ENCODE data around the gene CXCL8.
"Not testable (repeated sequence)": the region's sequence is repeated elsewhere in the genome, so short reads cannot be mapped to it uniquely, and the experiment has no call there.

The CXCL8 gene

DNA sequence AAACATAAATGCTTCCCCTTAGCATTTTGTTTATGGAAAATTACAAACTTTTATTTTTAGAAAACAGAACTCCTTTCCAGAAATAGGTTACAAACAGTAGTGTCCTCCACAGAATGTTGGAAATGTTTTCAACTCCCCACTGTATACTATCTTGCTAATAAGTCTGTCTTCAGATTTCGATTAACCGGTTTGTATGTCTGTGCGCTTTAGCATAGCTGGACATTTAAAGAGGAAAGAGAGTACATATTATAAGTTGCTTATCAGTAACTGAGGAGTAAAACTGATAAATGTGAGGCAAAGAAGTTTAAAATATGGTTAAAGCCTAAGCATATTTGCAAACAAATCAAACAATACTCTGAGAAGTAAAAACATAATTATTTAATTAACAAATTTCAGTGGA lies 3.4 kb downstream of the CXCL8 start:
- no peak for FAIRE-seq

DNA sequence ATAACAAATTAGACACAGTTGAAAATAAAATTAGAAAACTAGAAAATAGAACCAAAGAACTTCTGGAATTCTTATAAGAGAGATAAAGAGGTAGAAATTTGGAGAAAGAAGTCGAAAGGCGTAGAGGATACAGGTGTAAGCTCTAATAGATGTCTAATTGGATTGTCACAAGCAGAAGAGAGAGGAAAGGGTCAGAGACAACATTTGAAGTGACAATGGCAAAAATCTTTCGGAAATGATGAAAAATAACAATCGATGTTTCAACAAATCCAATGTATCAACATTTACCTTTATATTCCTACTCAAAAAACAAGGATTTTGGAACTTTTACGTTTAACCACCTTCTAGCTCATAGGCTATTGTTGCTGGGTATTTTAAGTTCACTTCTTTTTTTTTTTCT lies 3.8 kb downstream of the CXCL8 start:
- FAIRE-seq: no peak

DNA sequence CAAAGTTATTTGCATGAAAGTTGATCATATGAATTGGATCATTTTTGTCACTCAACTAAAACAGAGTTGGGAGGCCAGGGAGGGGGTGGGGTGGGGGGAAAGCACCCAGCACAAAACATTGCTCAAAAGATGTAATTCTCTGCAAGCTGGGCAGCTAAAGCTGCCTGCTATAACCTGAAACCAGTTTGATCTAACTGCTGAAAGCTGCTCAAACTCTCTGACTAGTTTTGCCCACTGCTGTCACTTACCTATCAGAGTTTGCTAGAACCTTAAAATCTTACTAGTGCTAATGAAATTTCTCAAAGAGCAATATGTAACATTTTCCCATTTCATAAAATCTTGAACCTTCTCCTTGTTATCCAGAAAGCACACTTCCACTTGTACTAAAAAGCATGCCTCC lies 10.4 kb downstream of the CXCL8 start:
- FAIRE-seq: no peak

DNA sequence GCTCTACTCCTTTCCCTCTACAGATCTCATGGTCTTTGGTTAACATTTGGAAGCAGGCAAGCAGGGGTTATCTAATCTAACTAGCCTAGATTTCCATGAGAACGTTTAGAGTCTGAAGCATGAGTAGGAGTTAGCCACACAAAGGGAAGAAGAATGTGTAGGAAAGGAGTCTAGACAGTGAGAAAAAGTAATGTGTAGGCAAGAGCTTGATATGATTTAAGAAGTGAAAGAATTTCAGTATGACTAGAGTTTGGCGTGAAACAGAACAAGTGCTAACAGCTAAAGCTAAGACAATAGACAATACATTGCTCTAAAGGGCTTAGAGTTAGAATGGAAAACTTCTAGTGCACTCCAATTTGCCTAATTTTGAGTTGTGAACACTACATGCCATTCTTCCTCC lies 10.8 kb downstream of the CXCL8 start:
- FAIRE-seq: no peak

DNA sequence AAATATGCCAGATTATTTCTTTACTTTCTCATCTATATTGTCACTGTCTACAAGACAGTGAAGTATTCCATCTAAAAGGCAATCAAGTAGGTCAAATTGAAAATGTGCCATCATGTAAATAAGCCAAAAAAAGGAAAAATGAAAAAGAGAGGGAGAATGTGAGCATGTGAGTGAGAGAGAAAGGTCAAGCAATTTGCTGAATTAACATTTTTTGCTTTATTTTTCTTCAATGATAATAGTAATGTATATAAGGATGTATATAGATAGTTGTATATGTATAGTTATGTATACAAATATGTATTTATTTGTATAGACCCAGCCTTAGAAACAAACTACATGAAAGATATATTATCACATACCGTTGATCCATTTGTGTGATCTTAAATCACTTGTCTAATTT lies 11.5 kb downstream of the CXCL8 start:
- no peak for FAIRE-seq

DNA sequence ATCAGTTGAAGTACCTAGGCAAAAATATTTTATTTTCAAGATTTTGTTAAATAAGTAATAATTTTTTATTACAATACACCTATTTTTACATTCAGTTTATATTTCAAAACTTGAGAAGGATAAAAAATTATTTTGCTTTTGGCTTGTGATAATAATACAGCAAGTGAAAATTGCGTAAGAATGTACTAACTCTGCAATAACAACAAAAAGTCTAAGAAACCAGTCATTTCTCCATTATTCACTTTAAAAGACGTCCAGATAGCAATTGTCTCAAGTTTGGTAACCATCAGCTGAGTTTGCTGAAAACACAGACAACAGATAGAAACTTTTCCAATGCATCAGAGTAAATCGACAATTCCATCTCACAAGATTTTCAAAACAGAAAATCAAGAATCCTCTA lies 12.1 kb downstream of the CXCL8 start:
- no peak for FAIRE-seq

DNA sequence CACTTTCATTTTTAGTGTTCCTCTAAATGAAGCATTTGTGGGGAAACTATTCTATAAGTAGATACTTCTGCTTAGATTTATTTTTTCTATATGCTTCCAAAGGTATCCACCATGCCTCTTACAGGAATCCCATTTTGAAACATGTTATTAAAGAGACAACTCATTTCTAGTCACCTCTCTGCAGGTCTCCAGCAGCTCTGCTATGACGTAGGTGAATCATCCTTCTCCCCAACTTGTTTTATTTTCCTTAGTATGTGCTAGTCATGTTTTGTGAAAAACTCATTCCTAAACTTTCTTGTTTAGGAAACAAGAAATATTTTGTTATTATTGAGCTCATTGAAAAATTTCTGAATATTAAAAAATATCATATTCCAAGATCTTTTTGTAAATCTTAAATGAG lies 12.8 kb downstream of the CXCL8 start:
- no peak for FAIRE-seq

DNA sequence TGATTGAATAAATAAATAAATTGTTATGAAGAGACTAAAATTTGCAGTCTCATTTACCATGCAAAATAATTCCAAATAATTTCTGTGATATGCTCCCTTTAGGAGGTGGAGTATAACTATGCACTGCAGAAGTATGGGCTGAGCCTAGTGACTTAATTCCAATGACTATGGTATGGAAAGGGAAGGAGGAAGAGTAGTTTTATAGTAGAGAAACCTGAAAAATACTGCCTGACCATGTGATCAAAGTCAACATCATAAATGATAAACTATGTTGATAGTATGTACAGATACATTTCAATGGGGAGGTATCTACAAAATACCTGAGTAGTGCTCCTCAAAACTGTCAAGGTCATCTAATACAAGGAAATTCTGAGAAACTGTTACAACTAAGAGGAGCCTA lies 14.6 kb downstream of the CXCL8 start:
- no peak for FAIRE-seq

DNA sequence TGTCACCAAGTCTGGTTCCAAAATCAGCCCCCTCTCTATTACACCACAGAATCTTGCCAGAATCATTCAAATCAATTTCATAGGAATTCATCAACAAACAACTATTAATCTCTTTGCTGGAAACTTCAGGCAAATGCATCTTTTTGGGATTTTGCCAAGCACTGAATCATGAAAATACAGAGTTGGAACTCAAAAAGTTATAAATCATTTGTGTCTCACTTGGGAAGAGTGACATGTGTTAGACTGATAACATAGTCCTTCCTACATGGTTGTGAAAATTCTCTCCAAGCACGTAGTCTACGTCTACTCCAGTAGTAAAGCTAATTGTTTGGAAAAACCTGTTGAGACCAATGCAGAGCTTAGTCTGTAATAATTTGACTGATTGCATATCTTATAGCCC lies 19.0 kb downstream of the CXCL8 start:
- FAIRE-seq: no peak

DNA sequence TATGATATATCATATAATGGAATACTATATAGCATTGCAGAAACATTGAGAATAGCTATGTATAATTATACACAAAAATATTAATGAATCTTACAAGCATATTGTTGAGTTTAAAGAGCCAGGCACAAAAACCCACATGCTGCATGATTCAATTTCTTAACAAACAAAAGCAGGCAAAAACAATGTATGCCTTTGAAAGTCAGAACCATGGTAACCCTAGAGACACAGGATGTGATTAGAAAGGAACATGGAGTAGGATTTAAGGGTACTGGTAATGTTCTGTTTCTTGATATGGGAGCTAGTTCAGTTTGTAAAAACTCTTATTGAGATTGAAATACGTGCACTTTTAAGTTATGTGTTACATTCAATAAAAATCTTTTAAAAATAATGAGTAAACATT lies 21.5 kb downstream of the CXCL8 start:
- FAIRE-seq: no peak

DNA sequence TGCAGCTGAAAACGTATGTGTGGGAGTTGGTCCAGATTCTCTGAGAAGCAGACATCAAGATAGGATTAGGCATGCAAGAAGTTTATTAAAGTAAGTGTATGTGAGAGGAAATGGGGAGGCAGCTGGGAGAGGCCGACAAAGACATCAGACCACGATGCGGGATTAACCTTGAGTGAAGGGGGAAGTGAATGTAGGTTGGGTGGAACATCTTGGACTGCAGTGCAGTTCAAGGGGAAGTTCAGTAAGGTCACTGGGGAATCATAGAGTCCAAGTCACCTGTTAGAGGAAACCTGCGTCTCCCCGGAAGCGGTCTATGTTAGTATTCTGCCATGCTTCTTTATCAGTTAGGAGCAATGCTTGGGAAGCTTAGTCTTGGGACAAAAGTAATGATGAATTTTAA lies 22.0 kb downstream of the CXCL8 start:
- FAIRE-seq: no peak

DNA sequence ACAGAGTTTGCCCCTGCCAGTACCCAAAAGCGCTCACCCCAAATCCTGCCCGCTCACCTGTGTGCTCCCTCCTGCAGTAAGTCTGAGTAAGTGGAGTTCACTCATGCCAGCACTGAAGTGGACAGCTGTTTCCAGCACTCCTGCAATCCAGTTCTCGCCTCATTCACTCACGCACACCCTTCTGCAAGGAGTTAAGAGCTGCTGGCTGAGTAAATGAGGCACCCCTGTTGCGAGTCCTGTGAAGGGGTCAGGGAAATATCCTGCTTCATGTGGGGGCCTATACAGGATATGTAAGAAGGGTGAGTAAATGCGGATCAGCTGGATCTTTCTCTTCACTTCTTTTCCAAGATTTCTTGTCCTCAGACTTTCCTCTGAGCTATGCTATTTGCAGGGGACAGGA lies 23.5 kb downstream of the CXCL8 start:
- no peak for FAIRE-seq

DNA sequence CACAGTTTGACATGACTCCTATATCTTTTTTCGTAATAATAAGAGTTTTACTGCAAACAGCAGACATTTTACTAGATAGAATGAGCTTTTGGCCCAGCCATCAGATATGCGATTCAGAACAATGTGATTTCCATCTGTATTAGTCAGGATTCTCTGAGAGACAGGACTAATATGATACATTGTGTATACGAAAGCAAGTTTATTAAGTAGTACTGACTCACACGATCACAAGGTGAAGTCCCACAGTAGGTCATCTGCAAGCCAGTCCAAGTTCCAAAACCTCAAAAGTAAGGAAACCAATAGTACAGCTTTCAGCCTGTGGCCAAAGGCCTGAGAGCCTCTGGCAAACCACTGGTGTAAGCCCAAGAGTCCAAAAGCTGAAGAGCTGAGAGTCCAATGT lies 24.1 kb downstream of the CXCL8 start:
- no peak for FAIRE-seq

DNA sequence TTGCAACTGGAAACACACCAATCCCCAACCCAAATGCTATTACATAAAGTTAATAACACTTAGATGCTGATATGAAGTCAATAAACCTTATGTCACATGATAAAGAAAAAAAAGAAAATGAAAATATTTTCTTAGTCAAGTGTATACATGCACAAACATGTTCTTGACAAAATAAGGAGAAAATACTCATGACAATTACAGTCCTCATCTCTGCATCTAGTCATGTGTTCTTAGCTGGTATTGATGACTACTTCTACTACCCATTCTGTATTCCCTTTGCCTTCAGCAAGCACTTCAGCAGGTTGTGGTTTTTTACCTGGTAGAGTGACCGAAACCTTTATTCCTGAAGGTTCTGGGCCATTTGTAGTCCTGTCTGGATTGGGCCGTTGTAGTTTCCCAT lies 24.9 kb downstream of the CXCL8 start:
- no peak for FAIRE-seq

DNA sequence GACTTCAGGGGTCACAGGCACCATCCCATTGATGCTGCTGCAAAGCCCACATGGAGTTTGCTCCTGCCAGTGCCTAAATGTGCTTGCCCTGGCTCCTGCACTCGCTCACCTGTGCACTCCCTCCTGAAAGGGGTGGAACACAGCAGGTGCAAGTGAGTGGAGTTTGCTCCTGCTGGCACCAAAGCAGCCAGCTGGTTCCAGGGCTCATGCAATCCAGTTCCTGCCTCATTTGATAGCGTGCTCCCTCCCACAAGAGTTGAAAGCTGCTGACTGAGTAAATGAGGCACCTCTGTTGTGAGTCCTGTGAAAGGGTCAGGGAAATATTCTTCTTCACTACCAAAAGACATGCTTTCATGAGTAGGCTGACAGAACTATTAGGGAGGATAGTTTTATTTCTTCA lies 30.5 kb downstream of the CXCL8 start:
- no peak for FAIRE-seq

DNA sequence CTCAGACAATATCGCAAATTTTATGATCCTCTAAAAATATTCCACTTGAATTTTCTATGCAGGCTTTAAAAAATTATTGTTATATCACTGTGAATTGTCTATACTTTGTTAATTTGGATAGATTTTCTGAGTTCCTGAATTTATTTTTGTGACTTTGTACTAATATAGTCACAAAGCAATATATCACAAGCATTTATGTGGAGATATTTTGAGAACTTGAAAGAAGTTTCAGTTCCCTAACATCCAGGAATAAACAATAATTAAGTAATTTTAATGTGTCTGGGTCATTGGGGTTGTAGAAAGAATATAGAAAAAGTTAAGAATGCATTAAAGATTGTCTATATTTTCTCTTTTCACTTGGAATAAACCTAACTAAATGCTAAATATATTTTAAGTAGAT lies 32.0 kb downstream of the CXCL8 start:
- FAIRE-seq: no peak

DNA sequence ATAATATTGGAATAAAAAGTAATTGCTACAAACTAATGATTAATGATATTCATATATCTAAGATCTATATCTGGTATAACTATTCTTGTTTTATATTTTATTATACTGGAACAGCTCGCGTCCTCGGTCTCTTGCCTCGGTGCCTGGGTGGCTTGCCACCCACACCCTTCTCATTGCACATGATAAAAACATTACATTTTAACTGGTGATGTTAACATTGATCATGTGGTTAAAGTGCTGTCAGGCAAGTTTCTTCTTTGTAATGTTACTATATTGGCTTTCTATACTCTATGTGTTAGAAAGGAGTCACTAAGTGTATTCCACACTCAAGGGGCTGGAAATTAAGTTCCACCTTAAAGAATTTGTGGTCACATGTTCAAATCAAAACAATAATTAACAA lies 34.0 kb downstream of the CXCL8 start:
- FAIRE-seq: not testable (repeated sequence)

DNA sequence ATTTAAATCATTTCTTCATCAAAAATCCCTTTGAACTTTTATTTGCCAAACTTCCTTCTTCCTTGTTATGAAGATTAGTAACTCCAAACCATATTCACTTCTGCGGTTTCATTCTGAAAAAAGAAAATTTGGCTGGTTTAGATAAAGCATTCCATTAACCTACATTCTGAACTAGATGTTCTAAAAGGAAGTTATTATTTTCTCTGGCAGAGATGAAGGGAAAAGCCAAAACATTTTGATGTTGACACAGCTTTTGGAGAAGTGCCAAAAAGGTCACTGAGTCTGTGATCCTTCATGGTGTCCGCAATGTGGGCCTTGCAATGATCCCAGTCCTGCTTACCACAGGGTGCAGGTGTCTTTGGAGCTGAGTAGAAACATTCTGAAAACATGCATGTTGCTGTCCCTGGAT lies 36.0 kb downstream of the CXCL8 start:
- no peak for FAIRE-seq

DNA sequence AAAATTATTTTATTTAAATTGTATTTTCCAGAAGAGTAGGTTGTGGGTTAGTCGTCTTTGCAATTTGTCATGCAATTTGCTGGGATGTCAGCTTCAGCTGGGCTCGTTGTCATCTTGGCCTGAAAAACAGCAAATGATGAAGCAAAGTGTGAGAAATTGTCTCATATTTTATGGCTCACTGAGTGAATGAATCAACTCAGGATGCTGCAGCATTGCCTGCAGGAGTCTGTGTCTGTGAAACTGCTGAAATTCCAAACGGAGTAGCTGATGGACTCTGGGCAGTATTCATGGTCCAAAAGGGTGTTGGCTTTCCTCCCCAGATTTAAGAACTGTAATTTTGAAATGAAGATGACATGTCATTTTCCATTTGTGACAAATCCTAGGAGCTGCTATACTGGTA lies 37.2 kb downstream of the CXCL8 start:
- FAIRE-seq: no peak

DNA sequence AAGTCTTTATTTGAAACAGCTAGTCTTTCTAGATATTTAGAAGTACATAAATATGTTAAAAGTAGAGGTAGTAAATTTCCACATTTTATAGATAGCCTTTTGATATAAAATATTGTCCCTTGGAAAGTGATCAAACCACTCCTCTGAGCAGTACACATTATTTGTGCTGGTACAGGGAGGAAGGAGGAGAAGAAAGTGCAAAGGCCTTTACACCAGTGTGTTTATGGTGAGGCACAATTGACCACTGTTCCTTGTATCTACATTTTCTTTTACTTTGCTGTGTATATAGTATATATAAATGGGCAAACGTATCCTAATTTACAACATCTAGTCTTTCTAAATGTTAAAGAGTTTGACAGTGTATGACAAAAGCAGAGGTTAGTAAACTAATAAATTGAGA lies 39.9 kb downstream of the CXCL8 start:
- FAIRE-seq: no peak

DNA sequence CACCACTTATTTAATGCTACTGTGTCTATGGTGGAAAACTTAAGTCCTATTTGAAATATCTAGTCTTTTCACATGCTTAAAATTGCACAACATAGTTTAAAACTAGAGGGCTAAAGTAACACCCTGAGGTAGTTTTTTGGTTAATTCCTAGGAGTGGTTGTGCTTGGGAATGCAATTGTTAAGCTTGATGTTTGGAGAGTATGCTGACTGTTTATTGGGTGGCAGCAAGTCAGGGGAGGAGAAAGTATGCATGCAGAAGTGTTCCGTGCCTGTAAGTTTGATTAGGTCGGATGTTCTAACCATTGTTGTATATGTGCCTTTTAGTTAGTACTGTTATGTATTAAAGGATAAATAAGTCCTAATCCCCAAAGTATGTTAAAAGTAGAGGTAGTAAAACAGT lies 40.5 kb downstream of the CXCL8 start:
- FAIRE-seq: no peak

DNA sequence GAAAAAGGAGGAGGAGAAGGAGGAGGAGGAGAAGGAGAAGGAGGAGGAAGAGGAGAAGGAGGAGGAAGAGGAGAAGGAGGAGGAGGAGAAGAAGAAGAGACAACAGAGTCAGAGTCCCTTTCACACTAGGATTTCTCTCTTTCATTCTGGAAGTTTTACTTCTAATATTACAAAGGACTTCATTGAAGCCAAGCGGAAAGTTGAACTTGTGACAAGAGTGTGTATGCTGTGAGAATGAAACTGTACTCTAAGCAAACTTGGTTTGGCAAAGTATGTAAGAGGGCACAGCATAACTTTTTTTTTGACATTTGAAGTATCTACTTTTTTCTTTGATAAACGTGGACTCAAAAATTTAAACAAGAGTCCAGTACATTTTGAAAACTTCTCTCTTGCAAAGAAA lies 48.0 kb downstream of the CXCL8 start:
- no peak for FAIRE-seq

All from A204.1 (cell line).